GM19395 (cell line): ENCODE results near the gene GDF10.

ENCODE experiments used
- ATAC-seq: cut with Tn5 transposase; IDR thresholded peaks from one replicate; pipeline ENCODE4 v1.9.1; 2021; ENCODE audit warnings: mild to moderate bottlenecking, moderate library complexity; ENCODE audit not compliant: unreplicated experiment

Gene GDF10

GRCh38 chr10:47268696-47269095 lies 31.3 kb upstream of the GDF10 start:
- no peak for ATAC-seq

GRCh38 chr10:47269294-47269693 lies 30.7 kb upstream of the GDF10 start:
- ATAC-seq = no peak

GRCh38 chr10:47276071-47276470 lies 23.9 kb upstream of the GDF10 start:
- no peak for ATAC-seq

DNA sequence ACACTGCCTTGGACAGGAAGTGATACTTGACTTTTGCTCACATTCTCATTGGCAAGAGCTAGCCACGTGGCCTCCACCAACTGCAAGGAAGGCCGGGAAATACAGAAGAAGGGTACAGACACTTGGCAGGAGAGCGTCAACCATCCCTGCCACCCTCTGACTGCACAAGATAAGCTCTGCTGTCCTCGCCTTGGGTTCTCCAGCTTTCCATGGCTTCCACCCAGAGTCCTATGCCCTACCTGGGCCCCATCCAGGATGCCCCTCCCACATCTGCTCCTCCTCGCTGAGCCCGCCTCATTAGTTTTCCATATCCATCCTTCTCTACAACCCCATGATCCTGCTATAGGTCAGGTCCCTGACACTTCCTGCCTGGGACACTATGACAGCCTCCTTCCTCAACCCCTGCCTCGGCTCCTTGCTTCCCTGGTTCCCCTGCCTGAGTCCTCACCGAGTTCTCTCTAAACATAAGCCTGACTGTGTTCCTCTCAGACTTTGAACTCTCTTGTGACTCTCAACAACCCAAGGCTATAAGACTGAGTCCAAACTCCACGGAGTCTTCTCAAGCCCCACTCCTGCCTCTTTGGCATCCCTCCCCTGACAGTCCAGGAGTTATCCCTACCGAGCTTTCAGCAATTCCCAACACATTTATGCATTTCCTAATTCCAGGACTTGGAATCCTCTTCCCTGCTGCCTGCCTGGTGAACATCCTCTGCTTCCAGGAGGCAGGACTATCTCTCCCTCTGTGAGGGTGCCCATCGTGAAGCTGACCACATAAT lies 23.2 kb upstream of the GDF10 start:
- ATAC-seq = no peak

DNA sequence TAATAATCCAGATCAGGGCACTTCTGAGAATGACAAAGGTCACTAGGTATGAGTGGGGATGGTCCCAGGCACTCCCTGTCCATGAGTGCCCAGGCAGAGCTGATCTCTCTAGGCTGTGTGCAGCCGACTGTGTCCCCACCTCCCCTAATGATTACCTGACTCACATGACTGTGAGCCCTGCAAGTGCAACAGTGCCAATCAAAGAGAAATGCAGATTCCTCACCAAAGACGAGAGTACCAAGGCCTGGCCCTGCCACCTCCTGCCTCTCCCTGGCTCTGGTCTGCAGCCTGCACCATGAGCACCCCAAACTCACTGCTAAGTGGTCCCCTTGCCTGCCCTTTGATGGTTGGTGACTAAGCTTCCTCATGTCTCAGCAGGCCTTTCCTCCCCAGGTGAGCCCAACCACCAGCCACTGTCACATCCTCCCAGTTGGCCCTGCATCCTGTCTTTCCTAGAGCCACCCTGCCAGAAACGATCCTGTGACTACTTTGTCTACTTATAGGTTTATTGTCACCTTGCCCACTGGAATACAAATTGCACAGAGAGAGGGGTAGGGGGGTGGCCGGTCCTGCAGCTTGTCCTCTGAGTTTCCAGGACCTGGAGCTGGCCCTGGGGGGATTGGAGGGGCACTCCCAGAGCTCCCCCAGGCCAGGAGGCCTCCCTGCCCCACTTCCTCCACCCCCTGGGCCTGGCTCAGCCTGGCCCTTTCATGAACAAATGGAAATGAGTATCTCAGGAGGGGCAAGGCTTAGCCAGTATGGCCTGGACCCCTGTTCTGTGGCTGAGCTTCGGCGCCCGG lies 22.4 kb upstream of the GDF10 start:
- ATAC-seq = no peak

DNA sequence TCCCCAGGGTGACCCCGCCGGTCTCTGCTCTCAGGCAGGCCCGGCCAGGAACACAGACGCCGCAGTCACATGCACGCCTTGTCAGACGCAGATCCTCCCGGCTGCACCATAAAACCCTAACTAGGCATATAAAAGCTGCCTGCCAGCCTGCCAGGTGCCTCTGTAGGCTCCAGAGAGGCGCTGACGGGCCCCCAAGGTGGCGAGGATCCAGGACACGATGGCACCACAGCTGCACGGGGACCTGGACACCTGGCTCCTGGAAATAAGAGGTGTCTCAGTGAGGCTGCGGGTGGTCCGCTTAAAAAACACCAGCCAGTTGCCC lies 21.9 kb upstream of the GDF10 start:
- no peak for ATAC-seq

GRCh38 chr10:47278720-47279119 lies 21.3 kb upstream of the GDF10 start:
- ATAC-seq = no peak

GRCh38 chr10:47279276-47279675 lies 20.7 kb upstream of the GDF10 start:
- ATAC-seq = no peak

- ATAC-seq = no peak
Measured at GRCh38 chr10:47282005-47282656, 17.9 kb upstream of the GDF10 start.

DNA sequence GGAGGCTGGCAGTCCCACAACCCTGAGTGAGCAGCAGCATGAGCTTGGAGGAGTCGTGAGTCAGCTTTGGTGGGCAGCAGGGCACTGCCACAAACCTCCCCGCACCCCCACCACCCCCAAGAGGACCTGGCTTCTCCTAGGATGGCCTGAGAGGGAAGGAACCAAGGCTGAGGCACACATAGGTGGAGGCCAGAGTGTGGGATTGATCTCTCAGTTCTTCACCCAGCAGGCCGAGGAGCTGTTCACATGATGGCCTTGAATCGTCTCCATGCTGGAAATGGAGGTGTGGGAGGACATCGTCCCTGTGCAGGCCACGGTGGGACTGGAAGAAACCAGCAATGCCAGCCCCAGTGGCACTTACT lies 17.4 kb upstream of the GDF10 start:
- no peak for ATAC-seq

GRCh38 chr10:47283101-47283630 lies 16.8 kb upstream of the GDF10 start:
- no peak for ATAC-seq

- no peak for ATAC-seq
Measured at GRCh38 chr10:47283848-47284247, 16.1 kb upstream of the GDF10 start.

DNA sequence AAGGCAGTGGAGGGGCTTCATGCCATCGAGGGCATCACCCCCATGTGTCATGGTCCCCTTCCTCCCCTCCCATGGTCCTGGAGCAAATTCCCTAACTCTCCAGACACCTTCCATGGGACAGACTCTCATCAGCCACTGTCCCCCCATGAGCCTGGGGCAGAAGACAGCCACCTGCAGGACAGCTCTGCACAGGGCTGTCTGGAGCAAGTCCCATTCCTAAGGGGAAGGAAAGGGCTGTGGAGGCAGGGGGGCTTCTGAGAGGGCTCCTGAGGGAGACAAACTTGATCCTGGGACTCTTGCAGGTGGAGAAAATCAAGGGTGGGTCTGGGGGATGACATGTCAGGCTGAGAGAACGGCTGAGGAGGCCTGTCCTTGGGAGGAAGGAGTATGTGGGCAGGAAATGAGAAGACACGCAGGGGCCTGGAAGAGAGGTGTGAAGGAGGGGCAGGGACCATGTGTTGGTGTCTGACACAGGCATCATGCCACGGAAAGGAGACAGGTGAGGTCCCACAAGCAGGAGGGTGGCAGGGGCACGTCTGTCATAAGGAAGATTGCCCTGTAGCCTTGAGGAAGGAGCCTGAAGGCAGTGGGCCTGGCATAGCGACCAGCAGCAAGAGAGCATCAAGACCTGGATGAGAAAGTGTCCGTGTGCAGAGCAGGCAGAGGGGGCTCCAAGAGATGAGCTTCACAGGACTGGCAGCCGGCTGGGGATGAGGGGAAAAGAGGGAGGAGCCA lies 14.4 kb upstream of the GDF10 start:
- no peak for ATAC-seq

DNA sequence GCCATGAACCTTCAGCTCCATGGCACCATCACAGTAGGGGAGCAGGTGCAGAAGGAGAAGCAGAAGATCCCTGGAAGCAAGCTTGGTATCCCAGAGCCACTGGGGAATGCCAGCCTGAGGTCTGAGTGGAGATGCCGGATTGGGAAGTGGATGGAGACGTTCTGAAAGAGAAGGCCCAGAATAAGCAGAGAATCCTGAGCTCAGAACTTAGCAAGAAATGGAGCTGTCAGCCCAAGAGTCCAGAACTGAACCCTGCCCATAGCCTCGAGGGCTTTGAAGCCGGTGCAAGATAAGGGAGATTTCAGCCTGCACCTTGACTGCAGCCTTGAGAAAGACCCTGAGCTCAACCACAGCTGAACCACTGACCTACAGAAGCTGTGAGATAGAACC lies 13.9 kb upstream of the GDF10 start:
- ATAC-seq = no peak

DNA sequence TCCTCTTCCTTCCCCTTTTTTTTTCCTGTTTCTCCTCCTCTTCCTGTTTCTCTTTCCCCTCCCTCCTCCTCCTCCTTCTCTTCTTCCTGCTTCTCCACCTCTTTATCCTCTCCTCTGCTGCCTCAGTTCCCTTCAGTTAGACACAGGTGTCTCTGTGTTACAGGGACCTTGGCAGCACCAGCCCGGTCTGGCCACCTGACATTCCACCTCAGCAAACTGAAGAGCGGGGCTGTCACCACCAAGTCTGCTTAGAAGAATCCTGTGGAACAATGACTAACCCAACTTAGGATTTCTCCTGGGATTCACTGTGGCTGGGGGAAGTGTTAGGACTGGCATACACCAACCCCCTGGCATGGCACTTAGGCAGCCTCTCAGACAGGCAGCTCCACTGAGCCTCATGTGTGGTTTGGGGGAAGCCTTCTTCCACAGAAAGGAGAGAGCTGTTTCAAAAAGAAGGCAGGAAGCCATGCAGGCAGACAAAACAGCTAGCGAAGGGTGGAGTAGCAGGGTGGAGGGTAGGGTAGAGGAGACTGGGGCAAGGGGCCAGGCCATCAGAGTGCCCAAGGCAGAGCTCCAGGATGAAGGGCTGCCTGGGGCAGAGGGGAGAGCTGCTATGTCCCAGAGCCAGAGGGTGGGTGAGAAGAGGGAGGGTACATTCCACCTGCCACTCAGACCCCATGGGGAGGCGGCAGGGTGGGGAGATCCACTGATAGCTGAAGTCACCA lies 13.2 kb upstream of the GDF10 start:
- no peak for ATAC-seq

DNA sequence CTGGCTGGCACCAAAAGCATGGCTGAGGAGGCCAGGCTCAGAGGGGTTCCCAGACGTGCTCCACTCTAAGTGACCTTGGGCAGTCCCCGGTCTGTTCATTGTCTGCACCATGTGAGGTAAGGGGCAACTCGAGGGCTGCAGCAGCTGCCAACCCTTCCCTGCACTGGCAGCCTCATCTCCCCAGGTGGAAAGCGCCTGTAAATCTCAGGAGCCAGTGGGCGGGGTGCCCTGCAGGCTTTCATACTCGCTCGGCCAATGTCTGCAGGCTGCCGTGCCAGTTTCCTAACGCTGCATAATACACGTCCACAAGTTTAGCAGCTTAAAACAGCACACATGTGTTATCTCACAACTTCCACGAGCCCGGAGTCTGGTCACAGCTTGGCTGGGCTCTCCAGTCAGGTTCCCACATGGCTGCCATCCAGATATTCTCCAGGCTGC lies 12.6 kb upstream of the GDF10 start:
- ATAC-seq = no peak

- no peak for ATAC-seq
Measured at GRCh38 chr10:47287805-47288204, 12.2 kb upstream of the GDF10 start.

DNA sequence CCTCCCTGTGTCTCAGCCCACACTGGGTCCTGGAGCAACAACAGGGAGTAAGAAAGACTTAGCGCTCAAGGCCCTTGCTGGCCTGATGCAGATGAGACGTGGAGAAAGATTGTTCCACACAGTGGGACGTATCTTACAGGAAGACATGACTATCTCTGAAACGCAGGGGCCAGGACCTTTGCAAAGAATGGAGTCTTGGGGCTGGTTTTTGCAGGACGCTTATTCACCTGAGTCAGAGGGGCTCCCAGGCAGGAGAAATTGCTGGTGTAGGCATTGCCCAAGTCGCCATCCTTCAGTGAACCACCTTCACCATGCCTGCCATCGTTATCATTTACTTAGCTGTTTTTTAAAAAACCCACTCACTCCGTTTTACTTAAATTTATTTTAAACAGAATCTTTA lies 11.8 kb upstream of the GDF10 start:
- ATAC-seq = no peak

- ATAC-seq = no peak
Measured at GRCh38 chr10:47288916-47289495, 11.0 kb upstream of the GDF10 start.

DNA sequence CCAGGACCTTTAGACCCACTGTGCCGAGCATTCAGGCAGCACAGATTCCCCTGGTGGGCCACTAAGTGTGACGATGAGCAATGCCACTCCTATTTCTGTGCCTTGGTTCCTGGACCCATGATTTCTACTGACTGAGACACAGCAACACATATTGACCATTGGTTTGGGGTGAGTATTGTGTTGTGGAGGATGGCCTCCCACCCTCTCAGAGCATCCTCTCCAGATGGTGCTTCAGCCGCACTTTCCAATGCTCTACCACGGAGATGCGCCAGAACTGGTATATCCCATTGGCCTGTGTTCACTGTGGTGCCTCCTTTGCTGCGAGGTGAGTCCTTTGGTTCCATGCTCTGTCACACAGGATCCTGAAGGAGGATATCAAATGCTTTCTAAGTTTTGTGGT lies 10.1 kb upstream of the GDF10 start:
- no peak for ATAC-seq
